ENCODE measurements around the gene BTNL9.

BTNL9 gene

GRCh38 chr5:181054871-181055459, 14.9 kb downstream of the BTNL9 start:
- TF ChIP-seq TAF1 (IDR thresholded peaks at IDR 0.05; ENCODE audit: borderline replicate concordance, insufficient read depth, low read length) = no peak
- TF ChIP-seq SIN3A (IDR thresholded peaks at IDR 0.05; ENCODE audit: borderline replicate concordance, insufficient read depth, low read length) = no peak
- TF ChIP-seq REST (IDR thresholded peaks at IDR 0.05; ENCODE audit: insufficient read depth in 1 of 2, low read depth in 2 of 2, low read length in 2 of 2) = no peak

- TF ChIP-seq TAF1 (IDR thresholded peaks at IDR 0.05; ENCODE audit: borderline replicate concordance, insufficient read depth, low read length) (no peak), FOXP2 (optimal IDR thresholded peaks at IDR 0.05; ENCODE audit: borderline replicate concordance, extremely low read depth, extremely low read length, insufficient read depth) (no peak), POLR2AphosphoS5 (IDR thresholded peaks at IDR 0.05; ENCODE audit: low read depth, low read length) (no peak), REST (IDR thresholded peaks at IDR 0.05; ENCODE audit: insufficient read depth in 1 of 2, low read depth in 2 of 2, low read length in 2 of 2) (no peak), SIN3A (IDR thresholded peaks at IDR 0.05; ENCODE audit: borderline replicate concordance, insufficient read depth, low read length) (no peak)
Observed at GRCh38 chr5:181056431-181056830, 16.4 kb downstream of the BTNL9 start.

- no peak for TF ChIP-seq TAF1 (IDR thresholded peaks at IDR 0.05; ENCODE audit: borderline replicate concordance, insufficient read depth, low read length)
Observed at GRCh38 chr5:181058321-181058720, 18.3 kb downstream of the BTNL9 start.

GRCh38 chr5:181058786-181059296, 18.8 kb downstream of the BTNL9 start:
- TF ChIP-seq FOXP2 (optimal IDR thresholded peaks at IDR 0.05; ENCODE audit: borderline replicate concordance, extremely low read depth, extremely low read length, insufficient read depth) (no peak), REST (IDR thresholded peaks at IDR 0.05; ENCODE audit: insufficient read depth in 1 of 2, low read depth in 2 of 2, low read length in 2 of 2) (no peak), TAF1 (IDR thresholded peaks at IDR 0.05; ENCODE audit: borderline replicate concordance, insufficient read depth, low read length) (no peak), SIN3A (IDR thresholded peaks at IDR 0.05; ENCODE audit: borderline replicate concordance, insufficient read depth, low read length) (no peak), POLR2AphosphoS5 (IDR thresholded peaks at IDR 0.05; ENCODE audit: low read depth, low read length) (no peak)

GRCh38 chr5:181059297-181060230, 19.5 kb downstream of the BTNL9 start:
- TF ChIP-seq TAF1 (IDR thresholded peaks at IDR 0.05; ENCODE audit: borderline replicate concordance, insufficient read depth, low read length) (no peak), SIN3A (IDR thresholded peaks at IDR 0.05; ENCODE audit: borderline replicate concordance, insufficient read depth, low read length) (no peak), POLR2AphosphoS5 (IDR thresholded peaks at IDR 0.05; ENCODE audit: low read depth, low read length) (no peak), FOXP2 (optimal IDR thresholded peaks at IDR 0.05; ENCODE audit: borderline replicate concordance, extremely low read depth, extremely low read length, insufficient read depth) (no peak), REST (IDR thresholded peaks at IDR 0.05; ENCODE audit: insufficient read depth in 1 of 2, low read depth in 2 of 2, low read length in 2 of 2) (no peak)
